HG03103 (cell line): ENCODE data around the gene VSX2.

Source experiments
- ATAC-seq: cut with Tn5 transposase; IDR thresholded peaks from one replicate; pipeline ENCODE4 v1.9.1; 2021; ENCODE audit warnings: low read depth; ENCODE audit not compliant: unreplicated experiment

The VSX2 gene

GRCh38 chr14:74296037-74296467 is 56.8 kb downstream of the VSX2 start:
- no peak for ATAC-seq

DNA sequence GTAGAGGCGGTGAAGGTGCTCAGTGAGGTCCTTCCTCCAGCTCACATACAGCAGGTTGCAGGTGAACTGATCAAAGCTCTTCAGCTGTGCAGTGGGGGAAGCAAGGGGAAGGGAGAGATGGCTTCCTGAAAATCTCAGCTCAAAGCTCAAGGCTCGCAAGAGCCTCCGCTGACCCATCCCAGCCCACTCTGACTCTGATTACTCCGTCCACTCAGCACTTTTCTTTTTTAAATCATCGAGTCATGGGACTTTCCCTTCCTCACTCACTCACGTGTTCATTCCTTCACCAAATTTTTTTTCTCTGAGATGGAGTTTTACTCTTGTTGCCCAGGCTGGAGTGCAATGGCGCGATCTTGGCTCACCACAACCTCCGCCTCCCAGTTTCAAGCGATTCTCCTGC is 58.7 kb downstream of the VSX2 start:
- ATAC-seq = no peak

DNA sequence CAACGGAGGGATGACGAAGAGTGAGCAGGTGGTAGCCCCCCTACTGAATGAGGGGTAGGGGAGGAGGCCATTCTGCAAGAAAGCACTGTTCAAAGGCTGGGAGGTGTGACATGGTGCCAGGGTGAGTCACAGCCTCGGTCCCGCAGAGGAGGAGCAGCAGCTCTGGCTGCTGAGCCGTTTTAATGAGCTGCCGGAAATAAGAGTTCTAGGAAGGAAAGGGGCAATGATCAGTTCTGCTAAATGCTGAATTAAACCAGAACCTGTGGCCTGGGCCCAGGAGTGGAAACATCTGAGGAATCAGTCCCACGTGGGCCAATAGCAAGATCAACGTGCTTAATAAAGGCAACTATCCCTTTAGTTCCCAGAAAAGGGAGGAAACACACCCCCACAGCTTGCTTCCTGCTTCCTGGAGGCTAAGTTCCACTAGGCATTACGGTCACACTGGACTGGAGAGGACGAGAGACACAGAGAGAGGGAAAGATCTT is 59.9 kb downstream of the VSX2 start:
- no peak for ATAC-seq

DNA sequence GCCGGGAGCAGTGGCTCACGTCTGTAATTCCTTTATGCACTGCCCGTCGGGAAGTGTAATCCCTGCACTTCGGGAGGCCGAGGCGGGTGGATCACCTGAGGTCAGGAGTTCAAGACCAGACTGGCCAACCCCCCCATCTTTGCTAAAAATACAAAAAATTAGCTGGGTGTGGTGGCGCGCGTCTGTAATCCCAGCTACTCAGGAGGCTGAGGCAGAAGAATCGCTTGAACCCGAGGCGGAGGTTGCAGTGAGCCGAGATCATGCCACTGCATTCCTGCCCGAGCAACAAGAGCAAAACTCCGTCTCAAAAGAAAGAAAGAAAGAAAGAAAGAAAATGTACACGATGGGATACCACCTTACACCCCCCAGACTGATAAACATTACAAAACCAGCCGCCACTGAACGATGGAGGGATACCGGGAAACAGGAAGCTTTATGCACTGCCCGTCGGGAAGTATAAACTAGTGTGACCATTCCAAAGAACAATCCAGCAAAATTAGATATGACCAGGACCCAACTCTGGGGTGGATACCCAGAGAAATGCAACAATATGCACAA is 62.4 kb downstream of the VSX2 start:
- no peak for ATAC-seq

DNA sequence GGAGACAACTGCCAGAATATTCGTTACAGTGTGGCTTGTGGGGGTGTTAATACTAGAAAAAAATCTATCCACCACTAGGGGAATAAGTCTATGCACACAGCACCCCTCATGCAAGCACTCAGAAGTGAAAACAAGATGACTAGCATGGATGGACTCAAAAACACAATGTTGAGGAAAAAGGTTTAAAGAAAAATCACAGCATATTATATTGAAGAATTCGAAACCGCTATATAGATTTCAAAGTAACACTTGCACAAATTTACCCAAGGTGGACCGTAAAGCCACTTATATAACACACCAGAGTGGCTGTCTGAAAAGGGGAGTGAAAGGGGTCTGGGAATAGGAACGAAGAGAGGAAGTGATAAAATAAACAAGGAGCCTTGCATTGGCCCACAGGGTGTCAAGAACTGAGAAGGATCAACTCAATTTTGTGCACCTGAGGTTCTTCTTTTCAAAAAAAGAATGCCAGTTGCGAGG is 62.9 kb downstream of the VSX2 start:
- ATAC-seq = peak; percentile 8

GRCh38 chr14:74302634-74303569 is 63.7 kb downstream of the VSX2 start, which contains the start of gene ABCD4:
Gene ABCD4 (minus strand): TSS chr14:74302934. CDS start chr14:74302912, 22 bp downstream.
- peak; percentile 97 for ATAC-seq

GRCh38 chr14:74308695-74309094 is 69.4 kb downstream of the VSX2 start:
- ATAC-seq = no peak

DNA sequence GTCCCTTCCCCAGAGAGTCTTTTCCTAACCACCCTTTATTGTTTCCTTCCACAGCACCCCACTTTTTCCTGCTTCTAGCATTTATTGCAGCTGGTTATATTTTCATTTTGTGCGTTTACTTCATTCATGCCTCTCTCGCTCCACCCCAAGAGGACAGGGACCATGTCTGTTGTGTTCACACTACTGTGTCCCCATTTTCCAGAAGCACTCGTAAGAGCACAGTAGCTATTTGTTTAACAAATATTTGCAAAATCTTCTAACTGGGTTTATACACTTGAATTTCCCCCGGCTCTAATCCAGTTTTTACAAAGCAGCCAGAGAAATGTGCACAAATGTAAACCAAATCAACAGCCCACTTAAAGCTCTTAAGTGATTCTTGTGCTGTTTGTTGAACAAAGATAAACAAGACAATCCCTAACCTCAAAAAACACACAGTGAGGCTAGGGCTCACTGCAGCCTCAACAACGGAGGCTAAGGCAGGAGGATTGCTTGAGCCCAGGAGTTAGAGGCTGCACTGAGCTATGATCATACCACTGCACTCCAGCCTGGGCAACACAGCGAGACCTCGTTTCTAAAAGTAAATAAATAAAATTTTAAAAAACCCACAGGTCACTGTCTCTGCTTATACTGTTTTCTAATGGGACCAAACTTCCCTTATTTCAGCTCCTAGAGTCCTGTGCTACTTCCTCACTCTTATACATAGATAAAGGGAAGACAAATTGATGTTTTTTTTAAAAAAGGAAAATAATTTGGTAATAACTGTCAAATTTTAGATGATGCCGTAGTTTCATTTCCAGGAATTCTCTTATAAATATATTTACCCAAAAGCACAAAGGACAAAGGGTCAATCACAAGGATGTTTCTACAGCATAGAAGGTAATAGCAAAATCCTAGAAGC is 70.1 kb downstream of the VSX2 start:
- no peak for ATAC-seq

DNA sequence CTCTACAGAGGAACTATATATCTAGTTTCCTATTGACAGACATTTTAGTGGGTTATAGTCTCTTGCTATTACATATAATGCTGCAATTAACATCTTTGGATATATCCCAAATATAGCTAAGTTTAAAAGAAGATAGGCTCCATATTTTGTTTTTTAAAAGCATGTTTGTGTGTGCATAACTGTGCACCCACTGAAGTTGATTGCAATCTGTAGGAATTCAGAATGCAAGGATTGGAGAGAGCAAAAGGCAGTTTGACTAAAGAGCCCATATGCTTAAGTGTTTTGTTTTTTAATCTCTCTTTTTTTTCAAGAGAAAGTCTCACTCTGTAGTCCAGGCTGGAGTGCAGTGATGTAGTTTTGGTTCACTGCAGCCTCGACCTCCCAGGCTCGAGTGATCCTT is 72.9 kb downstream of the VSX2 start:
- ATAC-seq = no peak
